ENCODE data around the gene LIG3. TPM values are rescaled to one million over a fixed set of nuclear protein-coding genes. Genes with fewer than 3 reads are reported as not detected.

Gene LIG3
- total RNA-seq, 1 donor from 2014 or later, result 93.3 TPM

DNA sequence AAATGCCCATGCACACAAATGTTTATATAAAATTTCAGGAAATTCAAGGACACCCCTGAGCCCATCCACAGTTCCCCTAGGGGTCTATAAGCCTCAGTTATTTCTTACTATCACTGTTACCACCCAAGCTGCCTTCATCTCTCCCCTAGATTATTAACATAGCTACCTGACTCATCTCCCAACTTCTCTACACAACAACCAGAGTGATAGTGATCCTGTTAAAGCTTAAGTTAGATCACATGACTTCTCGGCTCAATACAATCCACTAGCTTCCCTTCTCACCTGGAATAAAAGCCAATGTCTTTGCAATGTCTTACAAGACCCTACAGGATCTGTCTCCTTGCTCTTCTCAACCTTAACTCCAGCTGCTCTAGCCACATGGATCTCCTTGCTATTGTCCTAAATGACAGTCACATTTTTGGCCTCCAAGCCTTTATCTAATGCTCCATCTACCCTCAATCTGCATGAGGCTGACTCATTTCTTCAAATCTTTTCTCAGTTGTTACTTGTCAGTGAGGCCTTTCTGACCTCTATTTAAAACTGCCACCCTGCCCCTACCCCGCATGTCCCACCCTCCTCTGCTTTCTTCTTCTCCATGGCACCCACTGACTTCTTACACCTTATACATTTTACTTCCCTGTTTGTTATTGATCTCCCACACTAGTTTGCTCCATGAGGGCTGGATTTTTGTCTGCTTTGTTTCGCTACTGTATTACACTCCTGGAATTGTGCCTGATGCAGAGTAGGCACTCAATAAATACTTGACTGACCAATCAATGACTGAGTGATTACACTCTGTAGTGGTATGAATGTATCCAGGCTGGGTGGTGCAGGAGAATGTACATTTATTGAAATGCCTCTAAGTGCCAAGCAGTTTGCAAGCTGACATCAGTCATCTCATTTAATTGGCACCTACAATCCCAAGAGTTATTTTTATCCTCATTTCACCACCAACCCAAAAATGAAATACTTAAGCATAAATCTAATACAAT lies 5.2 kb upstream of the LIG3 start:
- Mint-ChIP-seq H3K36me3 (ENCODE audit: unreplicated experiment) (no peaks in the 10 kb centered on the region), H3K4me3 (ENCODE audit: unreplicated experiment) (no peak overlapping the region), H3K9me3 (ENCODE audit: unreplicated experiment) (peaks cover 1% of the 10 kb centered on the region), H3K27me3 (ENCODE audit: unreplicated experiment) (peaks cover 4% of the 10 kb centered on the region), H3K27ac (ENCODE audit: unreplicated experiment) (no peak overlapping the region), H3K4me1 (ENCODE audit: low read depth, unreplicated experiment) (peaks cover 6% of the 10 kb centered on the region)
- TF ChIP-seq, protein P1, sequence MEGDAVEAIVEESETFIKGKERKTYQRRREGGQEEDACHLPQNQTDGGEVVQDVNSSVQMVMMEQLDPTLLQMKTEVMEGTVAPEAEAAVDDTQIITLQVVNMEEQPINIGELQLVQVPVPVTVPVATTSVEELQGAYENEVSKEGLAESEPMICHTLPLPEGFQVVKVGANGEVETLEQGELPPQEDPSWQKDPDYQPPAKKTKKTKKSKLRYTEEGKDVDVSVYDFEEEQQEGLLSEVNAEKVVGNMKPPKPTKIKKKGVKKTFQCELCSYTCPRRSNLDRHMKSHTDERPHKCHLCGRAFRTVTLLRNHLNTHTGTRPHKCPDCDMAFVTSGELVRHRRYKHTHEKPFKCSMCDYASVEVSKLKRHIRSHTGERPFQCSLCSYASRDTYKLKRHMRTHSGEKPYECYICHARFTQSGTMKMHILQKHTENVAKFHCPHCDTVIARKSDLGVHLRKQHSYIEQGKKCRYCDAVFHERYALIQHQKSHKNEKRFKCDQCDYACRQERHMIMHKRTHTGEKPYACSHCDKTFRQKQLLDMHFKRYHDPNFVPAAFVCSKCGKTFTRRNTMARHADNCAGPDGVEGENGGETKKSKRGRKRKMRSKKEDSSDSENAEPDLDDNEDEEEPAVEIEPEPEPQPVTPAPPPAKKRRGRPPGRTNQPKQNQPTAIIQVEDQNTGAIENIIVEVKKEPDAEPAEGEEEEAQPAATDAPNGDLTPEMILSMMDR (IDR thresholded peaks at IDR 0.05; ENCODE audit: partially characterized antibody, unreplicated experiment), result no peak
- DNase-seq, result no peak

DNA sequence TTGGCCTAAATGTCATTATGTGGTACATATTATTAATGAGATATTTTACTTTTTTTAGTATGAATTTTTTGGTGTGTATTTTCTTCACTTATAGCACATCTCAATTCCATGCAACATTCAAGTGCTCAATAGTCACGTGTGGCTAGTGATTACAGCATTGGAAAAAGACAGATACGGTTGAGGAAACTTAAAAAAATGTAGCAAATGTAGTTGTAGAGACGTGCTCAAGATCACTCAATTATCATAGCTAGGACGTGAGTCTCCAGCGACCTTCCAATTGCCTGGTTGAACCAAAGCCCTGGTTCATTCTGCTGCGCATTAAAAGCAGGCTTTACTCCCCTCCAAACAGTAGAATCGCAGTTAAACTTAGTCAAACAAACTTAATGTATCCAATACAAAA lies 1.2 kb upstream of the LIG3 start:
- no peak overlapping the region for H3K4me3 Mint-ChIP-seq (ENCODE audit: unreplicated experiment)
- peaks cover 9% of the 10 kb centered on the region for H3K9me3 Mint-ChIP-seq (ENCODE audit: unreplicated experiment)
- H3K27ac Mint-ChIP-seq (ENCODE audit: unreplicated experiment), result no peak overlapping the region
- no peaks in the 10 kb centered on the region for H3K36me3 Mint-ChIP-seq (ENCODE audit: unreplicated experiment)
- DNase-seq, result no peak
- H3K4me1 Mint-ChIP-seq (ENCODE audit: low read depth, unreplicated experiment), result peaks cover 14% of the 10 kb centered on the region
- peaks cover 10% of the 10 kb centered on the region for H3K27me3 Mint-ChIP-seq (ENCODE audit: unreplicated experiment)
- TF ChIP-seq, protein P1 (IDR thresholded peaks at IDR 0.05; ENCODE audit: partially characterized antibody, unreplicated experiment), result no peak

DNA sequence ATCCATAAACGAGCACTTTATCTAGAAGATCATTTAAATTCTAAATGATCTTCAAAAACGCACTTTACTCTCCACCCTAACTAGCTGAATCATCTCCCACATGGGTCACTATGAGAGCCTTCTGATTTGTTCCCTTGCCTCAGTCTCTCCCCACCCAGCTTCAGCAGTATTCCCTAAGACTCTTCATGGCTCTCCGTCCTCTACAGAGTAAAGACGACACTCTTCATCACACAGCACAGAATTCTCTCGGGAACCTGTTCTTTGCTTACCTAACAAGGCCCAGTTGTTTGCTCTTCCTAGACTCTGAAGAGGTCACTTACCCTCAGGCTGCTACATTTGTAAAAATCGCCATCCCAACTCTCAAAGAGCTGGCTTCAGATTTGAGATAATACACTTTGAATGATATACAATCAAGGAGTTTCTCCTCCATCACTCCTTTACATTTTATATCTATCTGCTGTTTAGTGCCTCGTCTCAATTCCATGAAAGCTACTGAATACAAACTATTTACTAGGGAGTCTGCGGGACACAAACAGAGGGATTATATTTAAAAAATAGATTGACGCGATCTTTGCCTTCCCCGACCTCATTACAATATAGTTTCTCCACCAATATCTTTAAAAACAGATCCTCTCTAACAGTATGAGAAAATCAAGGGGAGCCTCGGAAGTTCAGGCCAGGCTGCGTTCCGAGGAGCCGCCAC lies 511 bp upstream of the LIG3 start:
- peak overlapping the region; percentile 98 for H3K4me3 Mint-ChIP-seq (ENCODE audit: unreplicated experiment)
- DNase-seq, result no peak

DNA sequence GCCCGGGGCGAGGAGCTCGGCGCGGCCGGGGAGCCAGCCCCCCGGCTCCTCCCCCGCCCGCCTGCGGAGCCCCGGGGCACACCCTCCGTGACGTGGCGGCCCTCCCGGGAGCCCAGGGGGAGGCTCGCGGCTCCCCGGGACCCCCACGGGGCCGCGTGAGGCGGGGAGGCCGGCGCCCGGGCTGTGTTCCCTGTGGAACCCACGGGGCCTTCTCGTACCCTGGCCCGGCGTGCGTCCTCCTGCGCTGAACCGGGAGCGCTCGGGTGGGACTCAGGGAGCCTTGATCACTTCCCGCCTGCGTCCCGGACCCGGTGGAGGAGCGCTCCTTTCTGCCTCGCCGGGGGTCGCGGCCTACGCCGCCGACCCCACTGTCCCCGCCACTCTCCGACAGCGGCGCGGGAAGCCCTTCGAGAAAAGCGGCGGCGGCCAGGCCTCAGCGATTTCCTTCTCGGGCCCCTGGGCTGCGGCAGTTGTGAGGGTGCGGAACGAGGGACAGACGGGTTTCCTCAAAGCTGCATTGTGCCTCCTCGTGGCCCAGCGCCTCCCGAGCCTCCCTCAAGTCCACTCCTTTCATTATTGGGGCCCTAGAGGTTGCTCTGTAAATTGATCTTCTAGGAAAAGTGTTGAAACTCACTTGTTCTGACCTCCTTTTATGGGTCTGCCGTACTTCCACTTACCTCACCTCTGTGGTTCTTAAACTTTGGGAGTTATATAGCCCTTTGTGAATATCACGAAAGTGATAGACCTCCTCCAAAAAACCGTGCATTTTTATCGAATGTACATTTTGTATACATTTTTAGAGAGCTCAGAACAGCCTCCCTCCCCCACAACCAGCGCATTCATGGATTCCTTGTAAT lies 597 bp downstream of the LIG3 start:
- H3K27ac Mint-ChIP-seq (ENCODE audit: unreplicated experiment), result peak overlapping the region; percentile 93
- peak overlapping the region; percentile 98 for H3K4me3 Mint-ChIP-seq (ENCODE audit: unreplicated experiment)
- TF ChIP-seq, protein P1 (IDR thresholded peaks at IDR 0.05; ENCODE audit: partially characterized antibody, unreplicated experiment), result no peak
- H3K27me3 Mint-ChIP-seq (ENCODE audit: unreplicated experiment), result peaks cover 10% of the 10 kb centered on the region
- H3K4me1 Mint-ChIP-seq (ENCODE audit: low read depth, unreplicated experiment), result peaks cover 14% of the 10 kb centered on the region
- H3K36me3 Mint-ChIP-seq (ENCODE audit: unreplicated experiment), result no peaks in the 10 kb centered on the region
- peak; percentile 76 for DNase-seq
- peaks cover 9% of the 10 kb centered on the region for H3K9me3 Mint-ChIP-seq (ENCODE audit: unreplicated experiment)

More for the DNA sequence above, 511 bp upstream of the LIG3 start:
- TF ChIP-seq, protein P1 (IDR thresholded peaks at IDR 0.05; ENCODE audit: partially characterized antibody, unreplicated experiment), result no peak
- H3K4me1 Mint-ChIP-seq (ENCODE audit: low read depth, unreplicated experiment), result peaks cover 14% of the 10 kb centered on the region
- H3K36me3 Mint-ChIP-seq (ENCODE audit: unreplicated experiment), result no peaks in the 10 kb centered on the region
- peaks cover 9% of the 10 kb centered on the region for H3K9me3 Mint-ChIP-seq (ENCODE audit: unreplicated experiment)
- H3K27me3 Mint-ChIP-seq (ENCODE audit: unreplicated experiment), result peaks cover 10% of the 10 kb centered on the region
- H3K27ac Mint-ChIP-seq (ENCODE audit: unreplicated experiment), result peak overlapping the region; percentile 86

Measured in glutamatergic neuron (in vitro differentiated cells).